KOPT-K1 (cell line): ENCODE measurements around the gene C9orf50.

ENCODE experiments used
- H3K27ac ChIP-seq: fragments of 200-600 bp; sonication (generic); 2 replicates; pipeline ENCODE4 v1.5.1; 2016; ENCODE audit warnings: antibody characterized with exemption, mild to moderate bottlenecking, low read depth, low read length; ENCODE audit not compliant: poor library complexity, severe bottlenecking
- H3K36me3 ChIP-seq: fragments of 200-600 bp; sonication (generic); 2 replicates; pipeline ENCODE4 v1.5.1; 2017; ENCODE audit warnings: antibody characterized with exemption, mild to moderate bottlenecking, low read length, moderate library complexity; ENCODE audit not compliant: insufficient read depth
- H3K9me3 ChIP-seq: fragments of 200-600 bp; sonication (generic); 2 replicates; pipeline ENCODE4 v1.5.1; 2017; ENCODE audit warnings: antibody characterized with exemption, low read length, mild to moderate bottlenecking; ENCODE audit not compliant: insufficient read depth, poor library complexity, severe bottlenecking

The C9orf50 gene

DNA sequence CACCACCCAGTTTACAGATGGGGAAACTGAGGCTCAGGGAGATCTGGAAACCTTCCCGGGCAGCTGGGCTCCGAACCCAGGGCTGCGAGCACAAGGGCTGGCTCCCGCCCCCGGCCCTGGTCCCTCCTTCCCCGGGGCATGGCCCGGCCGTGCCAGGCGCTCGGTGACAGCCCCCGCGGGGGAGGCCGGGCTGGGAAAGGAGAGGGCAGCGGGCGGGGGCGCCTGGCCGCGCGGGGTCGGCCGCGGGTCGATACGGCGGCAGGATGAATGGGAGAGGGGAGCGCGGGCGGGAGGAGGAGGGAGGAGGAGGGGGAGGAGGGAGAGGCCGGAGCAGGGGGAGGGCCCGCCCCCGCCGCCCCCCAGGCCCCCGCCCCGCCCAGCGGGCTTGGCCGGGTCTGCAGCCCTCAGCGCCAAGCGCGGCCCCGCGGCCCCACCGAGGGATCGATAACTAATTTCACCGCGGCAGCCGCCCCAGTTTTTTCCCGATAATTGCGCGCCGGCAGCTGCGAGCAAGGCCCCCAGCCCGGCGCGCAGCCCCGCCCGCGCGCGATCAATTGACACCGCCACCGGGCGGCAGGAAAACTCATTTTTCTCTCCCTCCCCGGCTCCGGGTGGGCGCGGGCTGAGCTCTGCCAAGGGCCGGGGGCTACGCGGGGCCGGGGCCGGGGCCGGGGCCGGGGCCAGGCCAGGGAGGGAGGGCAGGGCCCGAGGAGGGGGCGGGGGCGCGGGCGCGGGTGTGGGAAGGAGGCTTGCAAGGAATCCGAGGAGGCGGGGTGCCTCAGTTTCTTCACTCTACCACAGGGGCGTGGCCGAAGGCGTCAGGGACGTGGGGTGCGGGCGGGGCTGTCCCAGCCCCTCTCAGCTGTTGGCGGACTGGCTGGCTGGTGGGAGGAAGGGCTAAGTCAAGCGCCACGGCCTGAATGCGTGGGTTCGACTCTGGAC is 52.1 kb downstream of the C9orf50 start:
- Histone ChIP-seq H3K36me3 (no peaks in the 10 kb centered on the region), H3K9me3 (no peaks in the 10 kb centered on the region), H3K27ac (no peak overlapping the region)

DNA sequence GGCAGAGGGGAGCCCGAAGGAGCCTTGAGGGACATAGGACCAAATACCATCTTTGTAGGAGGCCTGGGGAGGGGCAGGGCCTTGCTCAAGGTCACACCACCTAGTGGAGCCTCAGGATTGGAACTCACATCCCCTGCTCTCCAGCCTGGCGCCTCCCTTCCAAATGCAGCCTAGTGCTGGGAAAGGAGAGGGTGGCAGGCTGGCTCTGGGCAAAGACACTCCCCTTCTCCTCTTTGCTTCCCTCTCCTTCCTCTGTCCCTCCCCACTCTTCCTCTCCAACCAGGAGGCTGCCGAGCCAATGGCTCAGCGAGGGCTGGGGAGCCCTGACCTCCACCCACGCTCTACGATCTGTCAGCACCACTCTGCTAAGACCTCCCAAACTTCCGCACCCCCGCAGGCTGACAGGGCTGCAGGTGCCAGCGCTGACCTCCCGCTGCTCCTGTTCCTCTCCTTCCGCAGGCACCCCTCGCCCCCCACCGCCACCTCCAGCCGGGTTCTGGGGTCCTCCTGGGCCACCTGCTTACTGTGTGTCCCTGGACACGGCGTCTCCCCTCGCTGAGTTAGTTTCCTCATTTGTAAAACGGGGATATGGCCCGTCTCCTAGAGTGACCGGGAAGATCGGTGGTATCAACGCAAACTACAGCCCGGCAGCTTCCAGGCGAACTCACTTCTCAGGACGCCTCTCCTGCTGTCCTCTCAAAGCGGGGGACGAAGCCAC is 52.9 kb downstream of the C9orf50 start:
- no peaks in the 10 kb centered on the region for H3K36me3 ChIP-seq
- no peak overlapping the region for H3K27ac ChIP-seq
- H3K9me3 ChIP-seq, result no peaks in the 10 kb centered on the region

DNA sequence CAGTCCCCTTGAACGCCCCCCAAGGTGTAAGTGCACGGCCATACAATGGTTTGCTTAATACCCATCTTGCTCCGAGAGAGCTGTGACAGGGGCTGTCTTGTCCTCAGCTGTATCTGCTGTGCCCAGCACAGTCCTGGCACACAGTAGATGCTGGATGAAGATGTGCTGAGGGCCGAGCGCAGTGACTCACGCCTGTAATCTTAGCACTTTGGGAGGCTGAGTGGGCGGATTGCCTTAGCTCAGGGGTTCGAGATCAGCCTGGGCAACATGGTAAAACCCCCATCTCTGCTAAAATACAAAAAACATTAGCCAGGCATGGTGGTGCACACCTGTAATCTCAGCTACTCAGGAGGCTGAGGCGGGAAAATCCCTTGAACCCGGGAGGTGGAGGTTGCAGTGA is 53.6 kb downstream of the C9orf50 start:
- no peaks in the 10 kb centered on the region for H3K9me3 ChIP-seq
- H3K36me3 ChIP-seq, result no peaks in the 10 kb centered on the region
- no peak overlapping the region for H3K27ac ChIP-seq

DNA sequence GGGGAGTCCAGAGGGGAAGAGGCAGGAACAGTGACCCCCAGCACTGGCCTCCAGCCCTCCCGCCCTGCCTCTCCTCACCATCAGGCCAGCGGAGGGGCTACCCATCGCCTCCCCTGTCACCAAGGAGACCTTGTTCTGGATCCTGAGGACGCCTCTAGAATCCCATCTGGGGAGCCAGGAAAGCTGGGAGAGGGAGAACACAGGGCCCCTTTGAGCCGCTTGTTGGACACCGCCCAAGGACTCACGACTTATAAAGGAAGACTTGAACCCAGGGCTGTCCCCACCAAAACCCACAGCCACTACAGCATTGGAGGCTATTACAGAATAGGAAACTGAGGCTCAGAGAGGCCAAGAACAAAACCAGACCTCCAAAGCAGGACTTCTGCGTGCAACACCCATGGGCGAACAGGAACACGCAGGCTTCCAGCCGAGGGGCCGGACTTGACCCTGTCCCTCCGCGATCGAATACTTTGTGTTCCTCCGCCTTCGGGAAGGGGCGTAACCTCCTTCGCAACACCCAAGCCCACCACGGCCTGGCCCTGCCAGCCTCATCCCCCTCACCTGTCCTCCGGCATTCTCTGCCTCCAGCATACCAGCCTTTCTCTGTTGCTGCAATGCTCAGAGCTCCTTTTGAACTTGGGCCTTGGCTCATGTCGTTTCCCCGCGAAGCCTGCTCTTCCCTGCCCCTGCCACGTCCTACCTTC is 54.2 kb downstream of the C9orf50 start:
- no peaks in the 10 kb centered on the region for H3K9me3 ChIP-seq
- no peak overlapping the region for H3K27ac ChIP-seq
- no peaks in the 10 kb centered on the region for H3K36me3 ChIP-seq

DNA sequence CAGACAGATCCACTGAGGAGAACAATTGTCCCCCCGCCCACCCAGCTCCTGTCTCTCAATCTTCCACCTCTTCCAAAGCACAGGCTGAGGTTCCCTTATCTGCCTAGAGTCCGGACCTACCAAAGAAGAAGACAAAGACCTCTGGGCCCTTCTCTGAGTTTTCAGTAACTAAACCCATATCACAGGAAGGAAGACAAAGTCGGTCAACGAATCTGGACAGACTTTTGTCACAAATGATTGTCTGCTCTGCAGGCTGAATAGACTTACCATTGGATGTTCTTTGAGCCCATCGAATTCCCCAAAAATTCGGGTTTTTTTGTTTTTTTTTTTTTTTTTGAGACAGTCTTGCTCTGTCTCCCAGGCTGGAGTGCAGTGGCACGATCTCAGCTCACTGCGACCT is 58.0 kb downstream of the C9orf50 start:
- Histone ChIP-seq H3K9me3 (no peaks in the 10 kb centered on the region), H3K27ac (no peak overlapping the region), H3K36me3 (no peaks in the 10 kb centered on the region)

DNA sequence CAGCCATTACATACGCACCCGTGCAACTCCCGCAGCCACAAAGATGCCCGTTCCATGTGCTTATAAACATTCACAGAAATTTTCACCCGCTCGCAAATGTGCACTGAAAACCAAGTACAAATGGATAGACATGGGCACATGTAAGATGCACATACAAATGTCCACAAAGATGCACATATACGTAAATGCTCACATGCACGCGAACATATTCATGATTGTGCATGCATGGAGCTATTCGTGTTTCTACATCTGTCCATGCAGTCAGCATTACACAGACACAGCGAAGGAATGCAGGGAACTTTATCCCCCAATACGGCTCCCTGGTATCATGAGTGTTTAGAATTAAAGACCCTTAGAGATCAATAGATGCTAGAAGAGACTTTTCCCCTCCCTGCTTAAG is 58.4 kb downstream of the C9orf50 start:
- H3K27ac ChIP-seq, result no peak overlapping the region

More for the DNA sequence above, 58.4 kb downstream of the C9orf50 start:
- H3K9me3 ChIP-seq, result no peaks in the 10 kb centered on the region
- no peaks in the 10 kb centered on the region for H3K36me3 ChIP-seq
